ENCODE data around the gene CD99L2.

The CD99L2 gene

DNA sequence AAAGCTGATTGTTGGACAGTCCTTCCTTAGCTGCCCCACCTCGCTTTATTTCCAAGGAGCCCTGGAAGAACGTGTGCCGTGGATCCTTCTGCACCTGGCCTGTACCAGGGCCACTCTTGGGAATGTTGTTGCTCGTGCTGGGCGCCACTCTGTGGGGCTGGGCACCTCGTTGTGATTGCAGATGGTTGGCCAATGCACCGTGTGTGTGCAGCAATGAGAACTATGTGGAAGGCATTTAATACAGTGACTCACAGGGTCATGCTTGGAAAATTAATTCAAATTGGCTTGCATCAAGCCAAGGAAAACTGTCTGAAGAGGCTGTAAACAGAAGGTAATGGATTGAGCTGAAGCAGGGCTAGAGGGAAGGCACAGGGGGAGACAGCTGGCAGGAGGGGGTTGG is 37.0 kb upstream of the CD99L2 start:
- Histone ChIP-seq H3K27ac (ENCODE audit: low read depth, low read length) (no peak overlapping the region), H3K9me2 (replicated peaks; ENCODE audit: control insufficient read depth, low read length) (no peaks in the 10 kb centered on the region), H3F3A (ENCODE audit: control insufficient read depth, insufficient read depth) (no peaks in the 10 kb centered on the region), H3K9me3 (ENCODE audit: control insufficient read depth, insufficient read depth, low read length) (no peaks in the 10 kb centered on the region), H4K20me1 (ENCODE audit: control insufficient read depth, insufficient read depth, low read depth, low read length) (no peaks in the 10 kb centered on the region), H3K79me2 (ENCODE audit: control insufficient read depth, low read length) (no peaks in the 10 kb centered on the region), H3K27me3 (ENCODE audit: control insufficient read depth, low read length) (no peaks in the 10 kb centered on the region), H3K4me3 (ENCODE audit: low read length) (no peak overlapping the region), H3K36me3 (ENCODE audit: control insufficient read depth, low read length) (no peaks in the 10 kb centered on the region), H3K4me1 (ENCODE audit: control insufficient read depth, low read length) (no peaks in the 10 kb centered on the region), H3K4me2 (ENCODE audit: low read length) (no peak overlapping the region)
- TF ChIP-seq, protein P1, sequence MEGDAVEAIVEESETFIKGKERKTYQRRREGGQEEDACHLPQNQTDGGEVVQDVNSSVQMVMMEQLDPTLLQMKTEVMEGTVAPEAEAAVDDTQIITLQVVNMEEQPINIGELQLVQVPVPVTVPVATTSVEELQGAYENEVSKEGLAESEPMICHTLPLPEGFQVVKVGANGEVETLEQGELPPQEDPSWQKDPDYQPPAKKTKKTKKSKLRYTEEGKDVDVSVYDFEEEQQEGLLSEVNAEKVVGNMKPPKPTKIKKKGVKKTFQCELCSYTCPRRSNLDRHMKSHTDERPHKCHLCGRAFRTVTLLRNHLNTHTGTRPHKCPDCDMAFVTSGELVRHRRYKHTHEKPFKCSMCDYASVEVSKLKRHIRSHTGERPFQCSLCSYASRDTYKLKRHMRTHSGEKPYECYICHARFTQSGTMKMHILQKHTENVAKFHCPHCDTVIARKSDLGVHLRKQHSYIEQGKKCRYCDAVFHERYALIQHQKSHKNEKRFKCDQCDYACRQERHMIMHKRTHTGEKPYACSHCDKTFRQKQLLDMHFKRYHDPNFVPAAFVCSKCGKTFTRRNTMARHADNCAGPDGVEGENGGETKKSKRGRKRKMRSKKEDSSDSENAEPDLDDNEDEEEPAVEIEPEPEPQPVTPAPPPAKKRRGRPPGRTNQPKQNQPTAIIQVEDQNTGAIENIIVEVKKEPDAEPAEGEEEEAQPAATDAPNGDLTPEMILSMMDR (IDR thresholded peaks at IDR 0.05; ENCODE audit: low read depth, low read length, poor library complexity, severe bottlenecking), result no peak
- no peak for TF ChIP-seq EZH2phosphoT487 (IDR thresholded peaks at IDR 0.05; ENCODE audit: borderline replicate concordance, low read length)

DNA sequence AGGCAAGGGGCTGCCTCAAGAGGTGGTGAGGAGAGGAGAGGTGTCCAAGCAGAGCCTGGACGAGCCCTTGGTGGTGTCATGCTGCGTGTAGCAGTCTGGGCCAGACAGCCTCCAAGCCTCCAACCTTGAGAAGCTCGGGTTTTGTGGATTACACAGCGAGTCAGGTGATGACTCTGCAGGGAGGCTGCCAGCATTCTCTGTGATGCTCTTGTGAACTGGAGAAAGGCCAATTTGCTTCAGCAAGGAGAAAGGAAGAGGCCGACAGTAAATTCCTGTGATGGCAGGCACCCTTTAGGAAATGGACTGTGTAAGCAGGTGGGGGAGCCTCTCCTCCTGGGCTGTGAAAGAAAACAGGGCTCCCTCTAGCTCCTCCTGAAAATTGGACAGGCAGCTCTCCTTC is 36.0 kb upstream of the CD99L2 start:
- no peak overlapping the region for H3K4me2 ChIP-seq (ENCODE audit: low read length)
- H3F3A ChIP-seq (ENCODE audit: control insufficient read depth, insufficient read depth), result no peaks in the 10 kb centered on the region

DNA sequence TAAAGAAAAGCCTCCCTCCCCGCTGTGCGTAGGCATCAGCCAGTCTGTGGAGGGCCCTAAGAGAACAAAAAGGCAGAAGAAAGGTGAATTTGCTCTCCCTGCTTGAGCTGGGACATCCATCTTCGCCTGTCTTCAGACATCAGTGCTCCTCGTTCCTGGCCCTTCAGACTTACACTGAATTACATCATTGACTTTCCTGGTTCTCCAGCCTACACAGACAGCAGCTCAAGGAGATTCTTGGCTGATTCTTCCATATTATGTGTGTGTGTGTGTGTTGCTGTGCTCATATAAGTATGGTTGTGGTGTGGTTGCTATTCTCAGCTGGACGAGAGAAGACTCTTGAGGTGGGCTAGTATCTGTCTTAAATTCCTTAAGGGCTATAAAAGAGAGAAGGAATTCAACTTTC is 35.5 kb upstream of the CD99L2 start:
- Histone ChIP-seq H3K27ac (ENCODE audit: low read depth, low read length) (no peak overlapping the region), H3K36me3 (ENCODE audit: control insufficient read depth, low read length) (no peaks in the 10 kb centered on the region)

More for the DNA sequence above, 36.0 kb upstream of the CD99L2 start:
- Histone ChIP-seq H3K4me3 (ENCODE audit: low read length) (no peak overlapping the region), H3K9me3 (ENCODE audit: control insufficient read depth, insufficient read depth, low read length) (no peaks in the 10 kb centered on the region), H3K36me3 (ENCODE audit: control insufficient read depth, low read length) (no peaks in the 10 kb centered on the region), H3K9me2 (replicated peaks; ENCODE audit: control insufficient read depth, low read length) (no peaks in the 10 kb centered on the region), H3K27me3 (ENCODE audit: control insufficient read depth, low read length) (no peaks in the 10 kb centered on the region), H3K4me1 (ENCODE audit: control insufficient read depth, low read length) (no peaks in the 10 kb centered on the region), H4K20me1 (ENCODE audit: control insufficient read depth, insufficient read depth, low read depth, low read length) (no peaks in the 10 kb centered on the region), H3K27ac (ENCODE audit: low read depth, low read length) (no peak overlapping the region), H3K79me2 (ENCODE audit: control insufficient read depth, low read length) (no peaks in the 10 kb centered on the region)
- TF ChIP-seq EZH2phosphoT487 (IDR thresholded peaks at IDR 0.05; ENCODE audit: borderline replicate concordance, low read length), result no peak
- TF ChIP-seq, protein P1 (IDR thresholded peaks at IDR 0.05; ENCODE audit: low read depth, low read length, poor library complexity, severe bottlenecking), result no peak

More for the DNA sequence above, 35.5 kb upstream of the CD99L2 start:
- H3K27me3 ChIP-seq (ENCODE audit: control insufficient read depth, low read length), result no peaks in the 10 kb centered on the region
- TF ChIP-seq EZH2phosphoT487 (IDR thresholded peaks at IDR 0.05; ENCODE audit: borderline replicate concordance, low read length), result no peak
- TF ChIP-seq, protein P1 (IDR thresholded peaks at IDR 0.05; ENCODE audit: low read depth, low read length, poor library complexity, severe bottlenecking), result no peak
- H3F3A ChIP-seq (ENCODE audit: control insufficient read depth, insufficient read depth), result no peaks in the 10 kb centered on the region
- H3K4me3 ChIP-seq (ENCODE audit: low read length), result no peak overlapping the region
- no peaks in the 10 kb centered on the region for H4K20me1 ChIP-seq (ENCODE audit: control insufficient read depth, insufficient read depth, low read depth, low read length)
- H3K4me1 ChIP-seq (ENCODE audit: control insufficient read depth, low read length), result no peaks in the 10 kb centered on the region
- no peaks in the 10 kb centered on the region for H3K9me3 ChIP-seq (ENCODE audit: control insufficient read depth, insufficient read depth, low read length)
- no peaks in the 10 kb centered on the region for H3K9me2 ChIP-seq (replicated peaks; ENCODE audit: control insufficient read depth, low read length)
- H3K79me2 ChIP-seq (ENCODE audit: control insufficient read depth, low read length), result no peaks in the 10 kb centered on the region
- H3K4me2 ChIP-seq (ENCODE audit: low read length), result no peak overlapping the region
